GM12892 (cell line): Measurements from ENCODE around the gene APC2.

Experiments
- DNase-seq: peaks from one replicate; pipeline ENCODE4 v3.0.0; 2011; ENCODE audit not compliant: insufficient read length
- FAIRE-seq: peaks from 2 replicates; lab custom pipeline; 2011; peaks lifted over from hg19 to GRCh38; lab: Jason Lieb, UNC
- POLR2A ChIP-seq: IDR thresholded peaks from 2 replicates; pipeline ENCODE4 v1.6.1; 2011; ENCODE audit warnings: low read depth, low read length, control low read depth
- POLR2AphosphoS5 ChIP-seq: IDR thresholded peaks from 2 replicates; pipeline ENCODE4 v1.6.1; 2011; ENCODE audit warnings: low read depth, low read length, control low read depth
- TAF1 ChIP-seq: IDR thresholded peaks from 2 replicates; pipeline ENCODE4 v1.6.1; 2011; ENCODE audit warnings: low read depth, mild to moderate bottlenecking, control low read depth, low read length, borderline replicate concordance

Gene APC2

GRCh38 chr19:1466461-1467214, 16.7 kb downstream of the APC2 start:
- FAIRE-seq (no peak), DNase-seq (no peak)
- TF ChIP-seq POLR2A (no peak), POLR2AphosphoS5 (no peak), TAF1 (no peak)

GRCh38 chr19:1467215-1467489, 17.2 kb downstream of the APC2 start:
- TF ChIP-seq POLR2A, result no peak
- no peak for DNase-seq
- no peak for FAIRE-seq

- no peak for DNase-seq
- TF ChIP-seq TAF1 (no peak), POLR2A (no peak), POLR2AphosphoS5 (no peak)
- FAIRE-seq, result no peak
Observed at GRCh38 chr19:1467490-1468273, 17.8 kb downstream of the APC2 start.

GRCh38 chr19:1468274-1468820, 18.4 kb downstream of the APC2 start:
- no peak for DNase-seq
- TF ChIP-seq TAF1 (no peak), POLR2A (no peak), POLR2AphosphoS5 (no peak)
- no peak for FAIRE-seq

- DNase-seq (no peak), FAIRE-seq (no peak)
- no peak for TF ChIP-seq POLR2AphosphoS5
- no peak for TF ChIP-seq POLR2A
- TF ChIP-seq TAF1, result no peak
Observed at GRCh38 chr19:1468821-1469254, 18.9 kb downstream of the APC2 start.

GRCh38 chr19:1469255-1470054, 19.5 kb downstream of the APC2 start:
- FAIRE-seq (no peak), DNase-seq (no peak)
- no peak for TF ChIP-seq TAF1
- TF ChIP-seq POLR2A, result no peak

GRCh38 chr19:1470055-1470304, 20.1 kb downstream of the APC2 start:
- FAIRE-seq (no peak), DNase-seq (no peak)
- TF ChIP-seq TAF1, result no peak
- TF ChIP-seq POLR2AphosphoS5, result no peak
- no peak for TF ChIP-seq POLR2A

- FAIRE-seq (no peak), DNase-seq (peak; percentile 76)
- TF ChIP-seq TAF1 (no peak), POLR2AphosphoS5 (no peak), POLR2A (no peak)
Observed at GRCh38 chr19:1470305-1471009, 20.5 kb downstream of the APC2 start.

GRCh38 chr19:1471010-1471514, 21.1 kb downstream of the APC2 start:
- peak; percentile 78 for FAIRE-seq
- no peak for DNase-seq
- TF ChIP-seq POLR2AphosphoS5, result no peak
- 0 out of 2 replicates have a peak, but pooled peaks have one; percentile 19 for TF ChIP-seq POLR2A
- TF ChIP-seq TAF1, result no peak

GRCh38 chr19:1471515-1472160, 21.7 kb downstream of the APC2 start:
- FAIRE-seq, result no peak
- no peak for DNase-seq
- no peak for TF ChIP-seq POLR2A
- TF ChIP-seq POLR2AphosphoS5, result no peak
- no peak for TF ChIP-seq TAF1
